ENCODE data around the gene CARD10. TPM values are rescaled to one million over a fixed set of nuclear protein-coding genes. Genes with fewer than 3 reads are reported as not detected.

The CARD10 gene
- total RNA-seq, 1 experiment from 2014 or later, result 17.7 TPM

- H3K36me3 Mint-ChIP-seq (ENCODE audit: insufficient read depth in 1 of 3, low read depth in 3 of 3), result peaks cover 0 to 4% (median 3%) of the 10 kb centered on the region in 3 experiments; a peak in 1 of 7 replicates
Measured at GRCh38 chr22:37442537-37442936, 76.7 kb downstream of the CARD10 start.

More at GRCh38 chr22:37442537-37442936, 76.7 kb downstream of the CARD10 start:
- no peak overlapping the region for H2BK15ac ChIP-seq (ENCODE audit: low read depth, low read length)
- no peak for DNase-seq
- no peak overlapping the region for H3K56ac ChIP-seq (ENCODE audit: insufficient read length, low read depth, low read length)
- no peak overlapping the region for H4K5ac ChIP-seq (ENCODE audit: insufficient read length, low read depth, low read length)
- H3K18ac ChIP-seq (ENCODE audit: insufficient read length, low read depth, low read length), result no peak overlapping the region
- H3K27ac ChIP-seq (ENCODE audit: insufficient read length, low read depth, low read length), result no peak overlapping the region
- no peak overlapping the region for H3K27ac Mint-ChIP-seq
- H3K23ac ChIP-seq (ENCODE audit: insufficient read length, low read depth, low read length), result no peak overlapping the region
- no peak overlapping the region for H3K9ac ChIP-seq (ENCODE audit: extremely low read depth, insufficient read length, low read length)
- H3K23me2 ChIP-seq (ENCODE audit: insufficient read length, low read depth, low read length, poor library complexity, severe bottlenecking), result no peaks in the 10 kb centered on the region
- H4K20me1 ChIP-seq (ENCODE audit: control insufficient read depth, insufficient read depth, insufficient read length), result no peaks in the 10 kb centered on the region
- H3K4me1 ChIP-seq (ENCODE audit: insufficient read depth, low read length), result no peaks in the 10 kb centered on the region
- H3K27me3 Mint-ChIP-seq (ENCODE audit: low read depth), result peaks cover 43% of the 10 kb centered on the region
- H4K8ac ChIP-seq (replicated peaks; ENCODE audit: insufficient read length, low read depth, low read length), result no peak overlapping the region
- no peaks in the 10 kb centered on the region for H3K27me3 ChIP-seq (ENCODE audit: insufficient read depth, low read length)
- no peak overlapping the region for H3K4ac ChIP-seq (ENCODE audit: low read depth, low read length)
- no peak overlapping the region for H2BK5ac ChIP-seq (ENCODE audit: insufficient read length, low read length)
- no peak overlapping the region for H3K4me3 Mint-ChIP-seq
- no peak overlapping the region for H3K4me2 ChIP-seq (ENCODE audit: insufficient read depth, insufficient read length, low read length)
- H2BK20ac ChIP-seq (ENCODE audit: low read depth, low read length, poor library complexity, severe bottlenecking), result no peak overlapping the region
- no CpG with 5 or more reads among the region's 2 CpGs for WGBS (ENCODE audit: extremely low coverage, insufficient read length, low lambda C conversion rate)
- H3K79me1 ChIP-seq (ENCODE audit: insufficient read depth, low read depth, low read length, poor library complexity, severe bottlenecking), result no peaks in the 10 kb centered on the region
- H3K9me3 Mint-ChIP-seq, result peaks cover 5% of the 10 kb centered on the region in 2 experiments; a peak in 4 of 5 replicates
- no peak overlapping the region for H3T11ph ChIP-seq (ENCODE audit: low read length)
- H2AK5ac ChIP-seq (ENCODE audit: insufficient read length, low read length), result no peak overlapping the region
- no peaks in the 10 kb centered on the region for H3K9me3 ChIP-seq (ENCODE audit: control insufficient read depth, low read depth, low read length)
- H2BK120ac ChIP-seq (ENCODE audit: low read depth, low read length, poor library complexity, severe bottlenecking), result no peak overlapping the region
- no peak overlapping the region for H4K91ac ChIP-seq (ENCODE audit: insufficient read length, low read depth, low read length)
- no peaks in the 10 kb centered on the region for H3K4me1 Mint-ChIP-seq
- no peak overlapping the region for H2BK12ac ChIP-seq (ENCODE audit: insufficient read length, low read depth, low read length)
- H3K14ac ChIP-seq (ENCODE audit: insufficient read depth, low read length), result no peak overlapping the region
- no peaks in the 10 kb centered on the region for H3K79me2 ChIP-seq (ENCODE audit: insufficient read depth, low read length)
- H2AFZ ChIP-seq (ENCODE audit: low read length), result no peak overlapping the region
- TF ChIP-seq CTCF (conservative IDR thresholded peaks at IDR 0.05), result no peak
